H1 (cell line): Measurements from ENCODE around the gene LRRC72. TPM values are rescaled to one million over a fixed set of nuclear protein-coding genes. Genes with fewer than 3 reads are reported as not detected.

Source experiments
- CTCF ChIA-PET: fragments of 300-600 bp; sonication (Branson Sonifier 250); formaldehyde crosslinking; loops from one replicate; lab custom pipeline; 2021; ENCODE audit not compliant: partially characterized antibody; lab: Charles Lee
- POLR2A ChIA-PET: fragments of 300-600 bp; sonication (Branson Sonifier 250); formaldehyde crosslinking; loops from one replicate; lab custom pipeline; 2021; ENCODE audit warnings: inconsistent platforms; ENCODE audit not compliant: partially characterized antibody; lab: Charles Lee
- DNase-seq, 2 experiments: peaks; one replicate each; pipeline versions ENCODE4 v3.0.0 to v3.0.0-alpha.2; 2010 to 2022; ENCODE audit warnings: low spot score in 2 of 2, low read depth in 1 of 2, mixed read lengths in 1 of 2
- FAIRE-seq: peaks from 2 replicates; lab custom pipeline; 2011; peaks lifted over from hg19 to GRCh38; lab: Jason Lieb, UNC
- H2AFZ ChIP-seq: 2 replicates; pipeline ENCODE4 v1.8.1; 2012; ENCODE audit warnings: low read length, inconsistent platforms
- H2AK5ac ChIP-seq: 2 replicates; pipeline ENCODE4 v1.6.1; 2013; ENCODE audit warnings: low read depth, low read length
- H2BK120ac ChIP-seq: replicated peaks from 2 replicates; pipeline ENCODE3; 2013; ENCODE audit warnings: low read depth, low read length, inconsistent platforms
- H2BK12ac ChIP-seq: 2 replicates; pipeline ENCODE4 v1.6.1; 2013; ENCODE audit warnings: low read depth, low read length
- H2BK15ac ChIP-seq: 2 replicates; pipeline ENCODE4 v1.6.1; 2013; ENCODE audit warnings: low read length
- H2BK20ac ChIP-seq: 2 replicates; pipeline ENCODE4 v1.6.1; 2013; ENCODE audit warnings: low read length
- H2BK5ac ChIP-seq: 2 replicates; pipeline ENCODE4 v1.6.1; 2013; ENCODE audit warnings: low read depth, low read length
- H3K14ac ChIP-seq: 2 replicates; pipeline ENCODE4 v1.6.1; 2013; ENCODE audit warnings: inconsistent platforms; ENCODE audit not compliant: insufficient read length
- H3K18ac ChIP-seq: 2 replicates; pipeline ENCODE4 v1.6.1; 2013; ENCODE audit warnings: low read length; ENCODE audit errors: extremely low read depth
- H3K23ac ChIP-seq: 2 replicates; pipeline ENCODE4 v1.6.1; 2013; ENCODE audit warnings: inconsistent platforms; ENCODE audit not compliant: insufficient read length
- H3K23me2 ChIP-seq: 2 replicates; pipeline ENCODE4 v1.6.1; 2013; ENCODE audit warnings: low read depth, low read length
- H3K27ac ChIP-seq: 2 replicates; pipeline ENCODE4 v1.6.1; 2011; ENCODE audit warnings: low read depth, low read length, inconsistent platforms
- H3K27me3 ChIP-seq, 4 experiments: replicated peaks in 1 of 4; 1 replicate in 1 of 4; 2 replicates in 3 of 4; pipeline versions ENCODE4 v1.6.1 to v1.8.1; 2011 to 2013; ENCODE audit warnings: low read length in 3 of 4, mild to moderate bottlenecking in 3 of 4, inconsistent platforms in 2 of 4, mixed read lengths in 2 of 4, moderate library complexity in 1 of 4; ENCODE audit not compliant: control insufficient read depth in 3 of 4, insufficient read depth in 3 of 4; ENCODE audit errors: extremely low read depth in 1 of 4
- H3K36me3 ChIP-seq, 4 experiments: 2 replicates each; pipeline versions ENCODE4 v1.6.1 to v1.8.1; 2011 to 2013; ENCODE audit warnings: mild to moderate bottlenecking in 4 of 4, low read length in 3 of 4, moderate library complexity in 2 of 4, control low read depth in 1 of 4, inconsistent platforms in 1 of 4; ENCODE audit not compliant: insufficient read depth in 4 of 4, control insufficient read depth in 2 of 4
- H3K4ac ChIP-seq: replicated peaks from 2 replicates; pipeline ENCODE3; 2013; ENCODE audit warnings: low read length, low read depth, mixed read lengths, inconsistent platforms; ENCODE audit not compliant: insufficient read length
- H3K4me1 ChIP-seq, 4 experiments: replicated peaks in 1 of 4; 1 replicate in 1 of 4; 2 replicates in 3 of 4; pipeline versions ENCODE4 v1.6.1 to v1.8.1; 2011 to 2013; ENCODE audit warnings: low read length in 3 of 4, inconsistent platforms in 2 of 4, mixed read lengths in 1 of 4; ENCODE audit not compliant: insufficient read depth in 4 of 4, control insufficient read depth in 3 of 4
- H3K4me2 ChIP-seq, 2 experiments: 2 replicates each; pipeline versions ENCODE4 v1.6.1 to v1.8.1; 2011 to 2013; ENCODE audit warnings: low read depth in 2 of 2, low read length in 2 of 2, control low read depth in 1 of 2, inconsistent platforms in 1 of 2, mild to moderate bottlenecking in 1 of 2; ENCODE audit not compliant: insufficient read depth in 1 of 2
- H3K4me3 ChIP-seq, 4 experiments: fragments of 200-600, 300-600 bp in 1 of 4; sonication (generic), shearing (Covaris generic), sonication (Bioruptor Twin) in 1 of 4; 2 replicates each; pipeline versions ENCODE4 v1.5.1 to v1.8.1; 2011 to 2016; ENCODE audit warnings: low read length in 4 of 4, low read depth in 3 of 4, control low read depth in 2 of 4, inconsistent platforms in 2 of 4, mild to moderate bottlenecking in 2 of 4, mixed read lengths in 1 of 4, moderate library complexity in 1 of 4; ENCODE audit not compliant: insufficient read depth in 2 of 4; ENCODE audit errors: extremely low read depth in 1 of 4
- H3K56ac ChIP-seq: replicated peaks from 2 replicates; pipeline ENCODE3; 2013; ENCODE audit warnings: low read depth, mild to moderate bottlenecking, mixed read lengths, low read length, inconsistent platforms; ENCODE audit not compliant: insufficient read length
- H3K79me1 ChIP-seq: 2 replicates; pipeline ENCODE4 v1.6.1; 2013; ENCODE audit warnings: low read depth, low read length, control low read depth
- H3K79me2 ChIP-seq, 2 experiments: 2 replicates each; pipeline versions ENCODE4 v1.6.1 to v1.8.1; 2012 to 2013; ENCODE audit warnings: low read length in 2 of 2, mild to moderate bottlenecking in 2 of 2, inconsistent platforms in 1 of 2; ENCODE audit not compliant: insufficient read depth in 2 of 2, control insufficient read depth in 1 of 2
- H3K9ac ChIP-seq, 4 experiments: replicated peaks in 1 of 4; 1 replicate in 1 of 4; 2 replicates in 3 of 4; pipeline versions ENCODE4 v1.6.1 to v1.8.1; 2011 to 2013; ENCODE audit warnings: low read depth in 3 of 4, low read length in 3 of 4, control low read depth in 2 of 4, mild to moderate bottlenecking in 2 of 4, moderate library complexity in 2 of 4, inconsistent platforms in 1 of 4; ENCODE audit errors: extremely low read depth in 1 of 4
- H3K9me3 ChIP-seq, 2 experiments: 2 replicates each; pipeline versions ENCODE4 v1.6.1 to v1.8.1; 2012 to 2013; ENCODE audit warnings: mild to moderate bottlenecking in 2 of 2, moderate library complexity in 2 of 2, control low read depth in 1 of 2, inconsistent platforms in 1 of 2, low read depth in 1 of 2, low read length in 1 of 2, mixed read lengths in 1 of 2; ENCODE audit not compliant: insufficient read depth in 2 of 2
- H4K20me1 ChIP-seq, 2 experiments: replicated peaks in 1 of 2; 2 replicates each; pipeline versions ENCODE3 to v1.8.1; 2011 to 2013; ENCODE audit warnings: inconsistent platforms in 2 of 2, low read length in 2 of 2, mild to moderate bottlenecking in 1 of 2; ENCODE audit not compliant: insufficient read depth in 2 of 2, control insufficient read depth in 1 of 2
- H4K5ac ChIP-seq: 2 replicates; pipeline ENCODE4 v1.6.1; 2013; ENCODE audit warnings: low read length, low read depth, mixed read lengths, inconsistent platforms; ENCODE audit not compliant: insufficient read length
- H4K8ac ChIP-seq: 2 replicates; pipeline ENCODE4 v1.8.0; 2013; ENCODE audit warnings: mild to moderate bottlenecking, moderate library complexity, low read length, inconsistent platforms; ENCODE audit not compliant: insufficient read depth; ENCODE audit errors: extremely low read depth
- H4K91ac ChIP-seq: replicated peaks from 2 replicates; pipeline ENCODE3; 2013; ENCODE audit warnings: low read length, mixed read lengths, inconsistent platforms; ENCODE audit not compliant: insufficient read length
- CTBP2 ChIP-seq: IDR thresholded peaks from 2 replicates; pipeline ENCODE4 v1.7.0; 2011; ENCODE audit warnings: borderline replicate concordance, mild to moderate bottlenecking, moderate library complexity, mixed read lengths, low read length; ENCODE audit not compliant: insufficient read depth, insufficient read length
- JUN ChIP-seq: IDR thresholded peaks from 2 replicates; pipeline ENCODE4 v1.6.1; 2011; ENCODE audit warnings: low read depth, mild to moderate bottlenecking, improper control_type of control experiment, low read length
- POLR2AphosphoS5 ChIP-seq: IDR thresholded peaks from 2 replicates; pipeline ENCODE4 v1.6.1; 2011; ENCODE audit warnings: low read depth, low read length
- SIN3A ChIP-seq, 2 experiments: IDR thresholded peaks in 1 of 2; conservative IDR thresholded peaks in 1 of 2; 2 replicates each; pipeline ENCODE4 v1.6.1; 2011 to 2012; ENCODE audit warnings: low read length in 2 of 2, improper control_type of control experiment in 1 of 2, low read depth in 1 of 2, mild to moderate bottlenecking in 1 of 2
- SUZ12 ChIP-seq: fragments of 200-600 bp; sonication (generic); IDR thresholded peaks from 2 replicates; pipeline ENCODE4 v1.6.1; 2012; ENCODE audit warnings: mild to moderate bottlenecking, inconsistent platforms, low read length, moderate library complexity, mixed read lengths
- WGBS, 2 experiments: shearing (Covaris generic) in 1 of 2; methylation state at CpG; one replicate each; pipeline versions ENCODE4 v1.1.6 to v1.1.7; 2013 to 2015; ENCODE audit warnings: low lambda C conversion rate in 2 of 2, mixed read lengths in 2 of 2, inconsistent platforms in 1 of 2, low coverage in 1 of 2, missing lambda C conversion rate in 1 of 2; ENCODE audit not compliant: insufficient replicate concordance in 2 of 2, insufficient coverage in 1 of 2, insufficient read length in 1 of 2; ENCODE audit errors: extremely low coverage in 1 of 2, missing lambda C conversion rate in 1 of 2; 5-methylcytosine and 5-hydroxymethylcytosine counted together
- polyA plus RNA-seq, 7 experiments: library from polyadenylated mRNA; depleted of rRNA in 3 of 7; stranded (reverse) in 5 of 7; unstranded in 2 of 7; fragments of >200 nt in 5 of 7; fragments of 200-250 nt in 2 of 7; gene quantifications; 1 replicate in 5 of 7; 2 replicates in 1 of 7; 4 replicates in 1 of 7; pipeline versions ENCODE4 v1.2.1 to v1.2.3, GENCODE V29; 2011 to 2013; ENCODE audit warnings: missing spikeins in 2 of 7, mixed read lengths in 2 of 7
- total RNA-seq: library from RNA; stranded (reverse); fragmentation: NEBNext Ultra II Directional; extraction: Animal tissue kit (Norgen Biotek cat#: 25700); gene quantifications from 2 replicates; pipeline ENCODE4 v1.2.1, GENCODE V29; 2021

LRRC72 gene
- total and polyA plus RNA-seq, 2 of the 8 experiments (the other 6 are each of a cell fraction or from before 2014, with no cell fraction given): not detected

GRCh38 chr7:16532272-16532671 is 5.6 kb downstream of the LRRC72 start:
- Histone ChIP-seq H3K4ac (no peak overlapping the region), H3K9ac (no peak overlapping the region), H2AFZ (no peak overlapping the region), H4K91ac (no peak overlapping the region)
- POLR2A ChIA-PET: no interaction called here
- TF ChIP-seq POLR2AphosphoS5 (no peak), CTBP2 (no peak), SIN3A (conservative IDR thresholded peaks at IDR 0.05 in 1 of 2, IDR thresholded peaks at IDR 0.05 in 1 of 2; ENCODE audit: low read depth in 1 of 2, low read length in 2 of 2) (no peak), JUN (no peak), SUZ12 (no peak)
- TF ChIP-seq, all 59 proteins: peak for 0
- H2BK12ac ChIP-seq: no peak overlapping the region
- no peaks in the 10 kb centered on the region for H3K4me1 ChIP-seq
- H3K79me2 ChIP-seq: no peaks in the 10 kb centered on the region
- H3K23me2 ChIP-seq: no peaks in the 10 kb centered on the region
- no peak overlapping the region for H2AK5ac ChIP-seq
- no peak overlapping the region for H4K5ac ChIP-seq
- no peaks in the 10 kb centered on the region for H3K79me1 ChIP-seq
- no peak overlapping the region for H3K4me3 ChIP-seq
- H3K23ac ChIP-seq: no peak overlapping the region
- no peaks in the 10 kb centered on the region for H3K27me3 ChIP-seq
- no peaks in the 10 kb centered on the region for H3K36me3 ChIP-seq
- H3K14ac ChIP-seq: no peak overlapping the region
- DNase-seq (no peak), FAIRE-seq (no peak)
- H3K18ac ChIP-seq: no peak overlapping the region
- H3K4me2 ChIP-seq: no peak overlapping the region
- CTCF ChIA-PET: interaction anchor here (1.8 kb wide), 1 partner anchor 10 kb away, joined by 4 read pairs; no protein-coding TSS in a partner anchor
- no peaks in the 10 kb centered on the region for H3K9me3 ChIP-seq
- H3K27ac ChIP-seq: no peak overlapping the region
- no peak overlapping the region for H2BK20ac ChIP-seq
- no peak overlapping the region for H2BK120ac ChIP-seq
- no peak overlapping the region for H2BK5ac ChIP-seq
- no peaks in the 10 kb centered on the region for H4K20me1 ChIP-seq
- no peak overlapping the region for H4K8ac ChIP-seq
- 83% methylated on average over 1 of the region's 1 CpG; no CpG with 5 or more reads in 1 of the 2 experiments for WGBS, 2 experiments
- H2BK15ac ChIP-seq: no peak overlapping the region
- H3K56ac ChIP-seq: no peak overlapping the region
